B cell (primary cell): ENCODE measurements around the gene XRCC3. TPM values are rescaled to one million over a fixed set of nuclear protein-coding genes. Genes with fewer than 3 reads are reported as not detected.

ENCODE experiments used
- ATAC-seq: fragments of 200-7000 bp; cut with Tn5 transposase; one replicate; pipeline ENCODE4 v1.10.0; 2021; ENCODE audit warnings: low read depth, mild to moderate bottlenecking, moderate number of reproducible peaks, moderate library complexity
- CTCF ChIA-PET: fragments of 350-600 bp; sonication (Branson Sonifier 250); formaldehyde crosslinking; loops from one replicate; lab custom pipeline; 2021; ENCODE audit warnings: antibody characterized with exemption, inconsistent platforms; lab: Charles Lee
- POLR2A ChIA-PET: fragments of 350-600 bp; sonication (Branson Sonifier 250); formaldehyde crosslinking; loops from one replicate; lab custom pipeline; 2021; ENCODE audit warnings: antibody characterized with exemption; lab: Charles Lee
- DNase-seq: peaks from one replicate; pipeline ENCODE4 v3.0.0; 2013
- H2AFZ ChIP-seq: 2 replicates; pipeline ENCODE4 v1.6.1; 2012; ENCODE audit warnings: mild to moderate bottlenecking, low read depth, low read length; ENCODE audit not compliant: insufficient read depth, poor library complexity, severe bottlenecking
- H3K27ac ChIP-seq, 2 donors: 1 replicate in 1 of 2; 2 replicates in 1 of 2; pipeline ENCODE4 v1.5.1; 2012 to 2013; ENCODE audit warnings: low read length in 2 of 2, mild to moderate bottlenecking in 2 of 2, moderate library complexity in 1 of 2
- H3K27me3 ChIP-seq, 4 experiments: fragments of 200-600 bp in 1 of 4; sonication (generic) in 1 of 4; replicated peaks in 1 of 4; 1 replicate in 2 of 4; 2 replicates in 2 of 4; pipeline versions ENCODE4 v1.6.1 to v1.7.0; 2013 to 2016; ENCODE audit warnings: low read length in 3 of 4, mild to moderate bottlenecking in 2 of 4, mixed read lengths in 1 of 4, moderate library complexity in 1 of 4; ENCODE audit not compliant: insufficient read depth in 4 of 4, control insufficient read depth in 3 of 4; ENCODE audit errors: control extremely low read depth in 1 of 4
- H3K36me3 ChIP-seq, 2 experiments: replicated peaks in 1 of 2; 1 replicate in 1 of 2; 2 replicates in 1 of 2; pipeline versions ENCODE4 v1.6.1 to v1.7.1; 2013; ENCODE audit warnings: low read length in 1 of 2; ENCODE audit not compliant: insufficient read depth in 2 of 2, control insufficient read depth in 1 of 2; ENCODE audit errors: control extremely low read depth in 1 of 2, extremely low read depth in 1 of 2
- H3K4me1 ChIP-seq, 2 donors: fragments of 200-600 bp in 1 of 2; sonication (generic) in 1 of 2; 1 replicate in 1 of 2; 2 replicates in 1 of 2; pipeline versions ENCODE4 v1.5.1 to v1.6.1; 2013 to 2017; ENCODE audit warnings: low read length in 2 of 2; ENCODE audit not compliant: control insufficient read depth in 2 of 2, insufficient read depth in 2 of 2
- H3K4me2 ChIP-seq: replicated peaks from 2 replicates; pipeline ENCODE3; 2012; ENCODE audit warnings: mild to moderate bottlenecking, low read depth, low read length; ENCODE audit not compliant: poor library complexity, severe bottlenecking
- H3K4me3 ChIP-seq, 5 experiments: fragments of 200-600 bp in 1 of 5; sonication (generic) in 1 of 5; 1 replicate in 3 of 5; 2 replicates in 2 of 5; pipeline versions ENCODE4 v1.5.1 to v1.7.0; 2011 to 2016; ENCODE audit warnings: low read length in 4 of 5, mild to moderate bottlenecking in 4 of 5, low read depth in 2 of 5, control low read depth in 1 of 5, moderate library complexity in 1 of 5; ENCODE audit not compliant: insufficient read depth in 1 of 5; ENCODE audit errors: control extremely low read depth in 1 of 5, extremely low read depth in 1 of 5
- H3K79me2 ChIP-seq: fragments of 200-600 bp; sonication (generic); one replicate; pipeline ENCODE4 v1.6.0; 2016; ENCODE audit warnings: low read length; ENCODE audit not compliant: control insufficient read depth, insufficient read depth
- H3K9ac ChIP-seq: fragments of 200-600 bp; sonication (generic); 2 replicates; pipeline ENCODE4 v1.6.1; 2017; ENCODE audit warnings: mild to moderate bottlenecking, low read length, moderate library complexity
- H3K9me3 ChIP-seq, 3 donors: one replicate each; pipeline versions ENCODE4 v1.6.1 to v1.7.1; 2013; ENCODE audit warnings: low read length in 2 of 3; ENCODE audit not compliant: control insufficient read depth in 2 of 3, insufficient read depth in 1 of 3; ENCODE audit errors: control extremely low read depth in 1 of 3
- H4K20me1 ChIP-seq: 2 replicates; pipeline ENCODE4 v1.6.0; 2012; ENCODE audit warnings: mild to moderate bottlenecking, low read length; ENCODE audit not compliant: insufficient read depth, control insufficient read depth, poor library complexity, severe bottlenecking
- H3K27ac Mint-ChIP-seq: one replicate; pipeline ENCODE4 v1.8.0; 2021; ENCODE audit warnings: mixed read lengths
- H3K27me3 Mint-ChIP-seq: one replicate; pipeline ENCODE4 v1.8.0; 2021; ENCODE audit warnings: mixed read lengths
- H3K4me1 Mint-ChIP-seq: one replicate; pipeline ENCODE4 v1.8.0; 2021; ENCODE audit warnings: mixed read lengths
- H3K4me3 Mint-ChIP-seq: one replicate; pipeline ENCODE4 v1.8.0; 2021; ENCODE audit warnings: mixed read lengths
- H3K9me3 Mint-ChIP-seq: one replicate; pipeline ENCODE4 v1.8.0; 2022; ENCODE audit warnings: mixed read lengths; ENCODE audit not compliant: insufficient read depth
- CTCF ChIP-seq: fragments of 200-600 bp; IDR thresholded peaks from one replicate; pipeline ENCODE4 v1.8.0; 2022; ENCODE audit warnings: antibody characterized with exemption, mild to moderate bottlenecking
- EZH2 ChIP-seq: IDR thresholded peaks from 2 replicates; pipeline ENCODE4 v1.6.1; 2012; ENCODE audit warnings: borderline replicate concordance, low read depth, mild to moderate bottlenecking, moderate library complexity, low read length; ENCODE audit not compliant: insufficient read depth, poor library complexity, severe bottlenecking
- WGBS: methylation state at CpG from one replicate; pipeline ENCODE4 v1.1.5; 2013; ENCODE audit warnings: missing lambda C conversion rate; ENCODE audit not compliant: insufficient coverage; 5-methylcytosine and 5-hydroxymethylcytosine counted together
- intact Hi-C: fragments of 100-400 bp; cut with micrococcal nuclease; formaldehyde crosslinking; loops from one replicate; pipeline ENCODE4 v1.10.0; 2022
- polyA plus RNA-seq: library from polyadenylated mRNA; depleted of rRNA; stranded (reverse); fragments of >200 nt; gene quantifications from 2 replicates; pipeline ENCODE4 v1.2.3, GENCODE V29; 2012
- total RNA-seq, 2 donors: library from RNA; stranded (reverse); fragments of 120-200 nt in 1 of 2; gene quantifications; 1 replicate in 1 of 2; 2 replicates in 1 of 2; pipeline versions ENCODE4 v1.2.3 to v1.2.4, GENCODE V29; 2013 to 2022

Gene XRCC3
- total and polyA plus RNA-seq, 2 donors (not counting 1 experiment from before 2014, with no cell fraction given): 18.0 to 19.7 TPM

- no peak for ATAC-seq
- Mint-ChIP-seq H3K27me3 (no peaks in the 10 kb centered on the region), H3K27ac (no peak overlapping the region), H3K4me3 (no peak overlapping the region), H3K9me3 (no peaks in the 10 kb centered on the region), H3K4me1 (peaks cover 15% of the 10 kb centered on the region)
- peaks cover 14% of the 10 kb centered on the region for H4K20me1 ChIP-seq
- intact Hi-C loops: no loop called here
- H3K4me1 ChIP-seq: peaks cover 15 to 18% of the 10 kb centered on the region in 2 donors
- H3K27ac ChIP-seq: no peak overlapping the region
- 84% methylated on average over 6 of the region's 6 CpGs for WGBS
- TF ChIP-seq EZH2 (no peak), CTCF (no peak)
- peaks cover 12 to 80% of the 10 kb centered on the region in 2 experiments for H3K36me3 ChIP-seq
- ChIA-PET POLR2A (no interaction called here), CTCF (no interaction called here)
- peaks cover 44% of the 10 kb centered on the region for H3K79me2 ChIP-seq
- no peak overlapping the region for H2AFZ ChIP-seq
- no peak for DNase-seq
- no peak overlapping the region for H3K9ac ChIP-seq
- H3K4me3 ChIP-seq: no peak overlapping the region
- H3K9me3 ChIP-seq: no peaks in the 10 kb centered on the region
- H3K4me2 ChIP-seq: no peak overlapping the region
- H3K27me3 ChIP-seq: no peaks in the 10 kb centered on the region
Measured at GRCh38 chr14:103684471-103684870, 30.8 kb downstream of the XRCC3 start.

GRCh38 chr14:103683139-103683538, 32.1 kb downstream of the XRCC3 start:
- no peaks in the 10 kb centered on the region for H3K27me3 Mint-ChIP-seq
- H3K9me3 Mint-ChIP-seq: no peaks in the 10 kb centered on the region
- Histone ChIP-seq H4K20me1 (peaks cover 14% of the 10 kb centered on the region), H3K79me2 (peaks cover 41% of the 10 kb centered on the region), H3K9ac (no peak overlapping the region), H3K4me2 (no peak overlapping the region), H3K4me1 (peaks cover 8 to 11% of the 10 kb centered on the region in 2 donors), H3K9me3 (no peaks in the 10 kb centered on the region), H3K27me3 (no peaks in the 10 kb centered on the region), H3K4me3 (no peak overlapping the region), H2AFZ (no peak overlapping the region), H3K27ac (no peak overlapping the region), H3K36me3 (peaks cover 15 to 73% of the 10 kb centered on the region in 2 experiments)
- no peak overlapping the region for H3K27ac Mint-ChIP-seq
- H3K4me1 Mint-ChIP-seq: peaks cover 14% of the 10 kb centered on the region
- DNase-seq (no peak), ATAC-seq (no peak)
- intact Hi-C loops: no loop called here
- CTCF ChIA-PET: no interaction called here
- WGBS: 88% methylated on average over 15 of the region's 15 CpGs
- no peak overlapping the region for H3K4me3 Mint-ChIP-seq
- TF ChIP-seq EZH2 (no peak), CTCF (no peak)
- POLR2A ChIA-PET: no interaction called here
